Astrocyte of the spinal cord (primary cell): ENCODE data around the gene TENT5C.

Source experiments
- DNase-seq: peaks from one replicate; pipeline ENCODE4 v3.0.0; 2011; ENCODE audit warnings: low read depth, low spot score
- H3K4me3 ChIP-seq: 2 replicates; pipeline ENCODE4 v1.5.1; 2011; ENCODE audit warnings: low read depth, mild to moderate bottlenecking, low read length, moderate library complexity
- in situ Hi-C: cut with HindIII; loops from 2 replicates; pipeline ENCODE4 v1.10.0; 2017; ENCODE audit warnings: low sequenced_read_pairs
- TF ChIP-seq, protein P1 (sequence below): IDR thresholded peaks from 2 replicates; pipeline ENCODE4 v1.5.1; 2012; ENCODE audit warnings: low read depth, mild to moderate bottlenecking, low read length, inconsistent platforms

Gene TENT5C

GRCh38 chr1:117648015-117648414, 42.2 kb downstream of the TENT5C start:
- in situ Hi-C loops = no loop called here
- TF ChIP-seq, protein P1, sequence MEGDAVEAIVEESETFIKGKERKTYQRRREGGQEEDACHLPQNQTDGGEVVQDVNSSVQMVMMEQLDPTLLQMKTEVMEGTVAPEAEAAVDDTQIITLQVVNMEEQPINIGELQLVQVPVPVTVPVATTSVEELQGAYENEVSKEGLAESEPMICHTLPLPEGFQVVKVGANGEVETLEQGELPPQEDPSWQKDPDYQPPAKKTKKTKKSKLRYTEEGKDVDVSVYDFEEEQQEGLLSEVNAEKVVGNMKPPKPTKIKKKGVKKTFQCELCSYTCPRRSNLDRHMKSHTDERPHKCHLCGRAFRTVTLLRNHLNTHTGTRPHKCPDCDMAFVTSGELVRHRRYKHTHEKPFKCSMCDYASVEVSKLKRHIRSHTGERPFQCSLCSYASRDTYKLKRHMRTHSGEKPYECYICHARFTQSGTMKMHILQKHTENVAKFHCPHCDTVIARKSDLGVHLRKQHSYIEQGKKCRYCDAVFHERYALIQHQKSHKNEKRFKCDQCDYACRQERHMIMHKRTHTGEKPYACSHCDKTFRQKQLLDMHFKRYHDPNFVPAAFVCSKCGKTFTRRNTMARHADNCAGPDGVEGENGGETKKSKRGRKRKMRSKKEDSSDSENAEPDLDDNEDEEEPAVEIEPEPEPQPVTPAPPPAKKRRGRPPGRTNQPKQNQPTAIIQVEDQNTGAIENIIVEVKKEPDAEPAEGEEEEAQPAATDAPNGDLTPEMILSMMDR = no peak
- no peak for DNase-seq
- H3K4me3 ChIP-seq = no peak overlapping the region

DNA sequence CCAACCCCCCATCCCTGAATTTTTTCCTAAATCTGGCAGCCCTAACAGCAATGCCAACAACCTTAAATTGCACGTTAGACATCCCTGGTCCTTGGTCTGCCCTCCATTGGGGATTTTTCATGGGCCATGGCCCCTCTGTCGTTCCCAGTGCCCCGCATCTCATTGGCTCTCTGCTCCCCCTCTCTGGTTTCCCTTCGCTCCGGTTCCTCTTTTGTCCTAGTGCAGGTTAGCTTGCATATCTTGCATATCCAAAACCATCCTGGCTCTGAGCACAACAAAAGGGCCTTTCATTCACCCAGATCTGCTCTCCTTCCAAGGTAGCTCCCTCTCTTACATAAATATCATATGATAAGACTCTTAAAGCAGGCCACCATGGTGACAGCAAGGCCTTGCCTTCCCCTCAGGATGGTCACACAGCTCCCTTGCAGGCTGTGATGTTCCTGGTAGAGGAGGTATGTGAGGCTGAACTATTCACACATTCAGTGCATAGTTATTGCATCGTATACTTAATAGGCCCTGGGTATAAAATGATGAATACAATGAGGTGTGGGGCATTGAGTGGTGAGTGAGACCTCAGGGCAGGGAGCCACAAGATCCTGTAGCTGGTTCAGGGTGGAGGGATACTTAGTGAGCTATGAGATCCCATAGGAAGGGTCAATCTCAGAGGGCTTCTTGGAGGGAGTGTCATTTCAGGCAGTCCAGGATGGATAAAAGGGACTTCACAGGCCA, 45.2 kb downstream of the TENT5C start:
- no peak overlapping the region for H3K4me3 ChIP-seq
- TF ChIP-seq, protein P1 = no peak
- in situ Hi-C loops = no loop called here
- no peak for DNase-seq

- no peak overlapping the region for H3K4me3 ChIP-seq
- TF ChIP-seq, protein P1 = no peak
- no peak for DNase-seq
- in situ Hi-C loops = no loop called here
Observed at GRCh38 chr1:117651616-117652015, 45.8 kb downstream of the TENT5C start.

DNA sequence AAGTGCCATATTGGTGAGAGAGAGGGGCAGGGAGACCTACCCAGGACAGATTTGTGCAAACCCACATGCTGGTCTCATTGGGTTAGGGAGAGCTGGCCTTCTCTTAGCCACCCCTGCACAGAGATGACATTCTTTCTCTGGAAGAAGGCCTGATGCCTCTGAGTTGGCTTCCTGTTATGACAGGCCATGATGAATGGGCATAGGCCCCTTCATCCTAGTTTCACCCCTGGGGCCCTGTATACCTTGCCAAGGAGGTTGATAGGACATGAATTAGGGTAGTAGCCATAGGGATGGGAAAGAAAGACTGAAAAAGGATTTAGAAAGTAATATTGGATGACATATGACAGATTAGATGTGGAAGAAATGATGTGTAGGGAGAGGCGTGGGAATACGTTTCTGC, 46.6 kb downstream of the TENT5C start:
- H3K4me3 ChIP-seq = no peak overlapping the region
- no peak for DNase-seq
- TF ChIP-seq, protein P1 = no peak
- in situ Hi-C loops = no loop called here

GRCh38 chr1:117653195-117653594, 47.3 kb downstream of the TENT5C start:
- no peak for DNase-seq
- H3K4me3 ChIP-seq = no peak overlapping the region
- in situ Hi-C loops = no loop called here
- TF ChIP-seq, protein P1 = no peak

DNA sequence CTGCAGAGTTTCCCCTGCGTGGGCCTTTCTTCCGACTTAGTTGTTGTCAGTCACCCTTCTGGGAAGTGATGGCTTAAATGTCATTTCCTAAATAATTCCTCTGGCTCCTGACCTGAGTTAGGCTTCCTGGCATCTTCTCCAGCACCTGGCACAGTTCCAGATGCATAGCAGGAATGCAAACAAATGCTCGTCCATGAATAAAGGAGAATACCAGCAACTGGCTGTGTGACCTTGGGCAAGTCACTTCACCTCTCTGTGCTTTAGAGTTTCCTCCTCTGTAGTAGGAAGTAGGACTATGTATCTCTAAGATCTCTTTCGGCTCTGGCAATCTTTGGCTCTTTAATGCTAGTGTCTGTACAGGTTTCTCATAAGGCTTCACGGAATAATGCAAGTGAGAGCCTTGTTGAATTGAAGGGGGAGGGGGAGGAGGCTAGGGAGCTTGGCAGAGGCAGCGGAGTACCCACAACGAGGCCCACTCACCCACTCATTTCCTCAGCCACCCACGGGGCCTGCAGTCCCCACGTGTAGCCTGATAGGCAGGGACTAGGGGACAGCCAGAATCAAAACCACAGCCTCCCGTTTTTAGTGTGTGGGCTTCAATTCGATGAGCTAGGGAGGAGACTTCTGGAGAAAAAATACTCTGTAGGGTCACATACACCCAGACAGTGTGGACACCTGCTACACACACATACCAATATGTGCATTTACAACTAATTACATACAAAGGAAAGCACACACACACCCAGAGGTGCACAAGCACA, 48.1 kb downstream of the TENT5C start:
- in situ Hi-C loops = no loop called here
- no peak overlapping the region for H3K4me3 ChIP-seq
- TF ChIP-seq, protein P1 = no peak
- no peak for DNase-seq
